Left kidney (tissue), 8 donors: Measurements from ENCODE around the gene YES1. TPM values are rescaled to one million over a fixed set of nuclear protein-coding genes. Genes with fewer than 3 reads are reported as not detected.

Experiments used
- DNase-seq: peaks from one replicate; pipeline ENCODE4 v3.0.0-alpha.2; 2013
- long read RNA-seq, 8 donors: transcript quantifications; one replicate each; lab custom pipeline, GENCODE V29; 2026
- polyA plus RNA-seq: library from polyadenylated mRNA; unstranded; fragments of 120-200 nt; gene quantifications from one replicate; pipeline ENCODE4 v1.2.1, GENCODE V29; 2013; ENCODE audit not compliant: insufficient read length

Gene YES1
- 75.3 TPM for polyA plus RNA-seq
- long read RNA-seq, donor 1, full-length matches to known transcripts: 11 of 24 reads
- long read RNA-seq, donor 1, partial matches to known transcripts: 13 of 24 reads
- long read RNA-seq, donor 1, other reads (novel, unspliced or antisense): 0 of 24 reads
- long read RNA-seq, donor 2, full-length matches to known transcripts: 9 of 20 reads
- long read RNA-seq, donor 2, partial matches to known transcripts: 11 of 20 reads
- long read RNA-seq, donor 2, other reads (novel, unspliced or antisense): 0 of 20 reads
- long read RNA-seq, donor 3, full-length matches to known transcripts: 7 of 7 reads
- long read RNA-seq, donor 3, partial matches to known transcripts: 0 of 7 reads
- long read RNA-seq, donor 3, other reads (novel, unspliced or antisense): 0 of 7 reads
- long read RNA-seq, donor 4: 0 reads
- long read RNA-seq, donor 5, full-length matches to known transcripts: 9 of 16 reads
- long read RNA-seq, donor 5, partial matches to known transcripts: 7 of 16 reads
- long read RNA-seq, donor 5, other reads (novel, unspliced or antisense): 0 of 16 reads
- long read RNA-seq, donor 6, full-length matches to known transcripts: 5 of 16 reads
- long read RNA-seq, donor 6, partial matches to known transcripts: 11 of 16 reads
- long read RNA-seq, donor 6, other reads (novel, unspliced or antisense): 0 of 16 reads
- long read RNA-seq, donor 7, full-length matches to known transcripts: 11 of 20 reads
- long read RNA-seq, donor 7, partial matches to known transcripts: 9 of 20 reads
- long read RNA-seq, donor 7, other reads (novel, unspliced or antisense): 0 of 20 reads
- long read RNA-seq, donor 8, full-length matches to known transcripts: 3 of 9 reads
- long read RNA-seq, donor 8, partial matches to known transcripts: 6 of 9 reads
- long read RNA-seq, donor 8, other reads (novel, unspliced or antisense): 0 of 9 reads

GRCh38 chr18:811892-812375 lies at the start of gene YES1:
TSS of gene YES1 (minus strand) at chr18:812242. CDS start at chr18:756827, 55,415 bp downstream.
- DNase-seq: no peak

GRCh38 chr18:857986-858385 lies 45.9 kb upstream of the YES1 start:
- DNase-seq: no peak

- no peak for DNase-seq
Measured at GRCh38 chr18:853471-853870, 41.4 kb upstream of the YES1 start.

- DNase-seq: no peak
Measured at GRCh38 chr18:850960-851359, 38.9 kb upstream of the YES1 start.

DNA sequence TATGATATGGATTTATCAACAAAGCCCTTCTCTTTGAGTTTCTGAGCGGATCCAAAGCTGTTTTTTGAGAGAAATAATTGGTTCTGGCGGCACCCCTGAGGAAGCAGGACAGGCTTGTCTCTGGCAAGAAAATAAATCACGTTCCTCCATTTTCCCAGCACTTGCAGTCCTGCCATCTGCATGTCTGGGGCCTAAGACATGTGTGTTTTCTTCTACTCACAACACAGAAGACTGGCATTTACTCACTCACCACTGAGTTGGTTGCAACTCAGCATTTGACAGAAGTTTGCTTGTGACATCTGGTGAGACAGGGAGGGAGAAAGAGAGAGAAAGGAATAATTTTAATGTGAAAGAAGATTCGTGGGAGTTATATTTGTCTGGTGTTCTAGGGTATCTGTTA lies 37.0 kb upstream of the YES1 start:
- no peak for DNase-seq

- DNase-seq: no peak
Measured at GRCh38 chr18:848062-848861, 36.2 kb upstream of the YES1 start.

- peak; percentile 36 for DNase-seq
Measured at GRCh38 chr18:845152-845819, 33.2 kb upstream of the YES1 start.

DNA sequence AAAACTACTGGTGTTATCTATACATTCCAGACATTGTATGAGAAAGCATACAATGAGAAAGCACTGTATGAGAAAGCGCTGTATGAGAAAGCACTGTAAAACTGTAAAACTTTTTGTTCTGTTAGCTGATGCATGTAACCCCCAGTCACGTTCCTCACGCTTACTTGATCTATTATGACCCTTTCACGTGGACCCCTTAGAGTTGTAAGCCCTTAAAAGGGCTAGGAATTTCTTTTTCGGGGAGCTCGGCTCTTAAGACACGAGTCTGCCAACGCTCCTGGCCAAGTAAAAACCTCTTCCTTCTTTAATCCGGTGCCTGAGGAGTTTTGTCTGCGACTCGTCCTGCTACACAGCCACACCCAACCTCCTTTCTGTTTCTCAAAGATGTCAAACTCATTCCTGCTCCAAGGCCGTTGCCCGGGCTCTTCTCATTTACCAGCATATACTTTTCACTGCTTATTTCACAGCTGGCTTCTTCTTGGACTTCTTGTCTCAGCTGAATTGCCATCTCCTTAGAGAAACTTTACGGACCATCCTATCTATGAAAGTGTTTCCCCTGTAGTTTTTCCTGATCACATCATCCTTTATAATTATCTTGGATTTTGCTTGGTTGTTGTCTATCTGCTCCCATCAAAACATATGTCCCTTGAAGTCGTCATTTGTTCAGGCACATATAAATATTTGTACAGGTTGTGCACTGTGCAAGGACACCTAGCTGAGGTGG lies 29.8 kb upstream of the YES1 start:
- DNase-seq: no peak

- DNase-seq: no peak
Measured at GRCh38 chr18:840516-840915, 28.5 kb upstream of the YES1 start.

DNA sequence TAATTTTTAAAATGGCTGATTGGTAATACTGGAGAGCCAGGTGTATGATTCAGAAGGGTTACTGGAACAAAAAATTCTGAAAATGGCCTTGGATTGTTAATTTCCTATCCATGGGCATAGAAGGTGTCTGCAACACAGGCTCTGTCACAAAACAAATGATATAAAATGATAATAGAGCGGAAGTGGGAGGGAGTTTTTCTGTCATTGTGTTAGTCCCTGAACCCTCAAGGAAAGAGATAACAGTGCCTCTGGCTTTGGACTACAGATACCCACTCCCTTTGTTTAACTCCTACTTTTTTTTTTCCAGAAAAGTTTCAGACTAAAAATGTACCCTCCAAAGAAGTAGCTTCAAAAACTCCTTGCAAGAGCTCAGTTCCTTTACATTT lies 28.0 kb upstream of the YES1 start:
- no peak for DNase-seq

GRCh38 chr18:839224-840022 lies 27.4 kb upstream of the YES1 start:
- DNase-seq: peak; percentile 78

- DNase-seq: no peak
Measured at GRCh38 chr18:837922-838321, 25.9 kb upstream of the YES1 start.

DNA sequence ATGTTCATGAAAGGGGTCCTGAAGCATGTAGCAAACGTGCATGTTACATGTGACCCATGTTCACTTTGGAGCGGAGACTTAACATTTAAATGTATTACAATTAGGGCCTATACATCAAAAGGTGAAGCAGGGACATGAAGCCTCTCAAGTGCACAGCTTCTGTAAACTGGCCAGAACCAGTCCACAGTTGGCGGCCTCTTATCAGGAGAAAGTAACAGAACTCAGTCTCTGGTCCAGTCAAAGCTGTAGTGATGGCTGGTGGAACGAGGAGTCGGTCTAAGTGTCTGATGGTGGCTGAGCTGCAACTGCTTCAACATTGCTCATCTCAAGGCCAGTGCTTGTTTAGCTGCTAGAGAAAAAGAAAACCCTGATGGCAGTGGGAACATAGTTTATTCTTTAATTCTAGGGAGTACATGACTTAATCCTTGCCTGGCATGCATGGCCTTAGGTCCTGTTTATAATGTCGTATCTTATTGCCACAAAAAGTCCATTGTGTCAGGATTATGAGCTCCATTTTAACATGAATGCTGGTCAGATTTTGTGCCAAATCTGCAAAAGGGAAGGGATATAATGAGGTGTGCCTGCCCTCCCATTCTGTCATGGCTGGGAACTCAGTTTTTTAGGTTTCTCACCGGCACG lies 22.2 kb upstream of the YES1 start:
- no peak for DNase-seq

DNA sequence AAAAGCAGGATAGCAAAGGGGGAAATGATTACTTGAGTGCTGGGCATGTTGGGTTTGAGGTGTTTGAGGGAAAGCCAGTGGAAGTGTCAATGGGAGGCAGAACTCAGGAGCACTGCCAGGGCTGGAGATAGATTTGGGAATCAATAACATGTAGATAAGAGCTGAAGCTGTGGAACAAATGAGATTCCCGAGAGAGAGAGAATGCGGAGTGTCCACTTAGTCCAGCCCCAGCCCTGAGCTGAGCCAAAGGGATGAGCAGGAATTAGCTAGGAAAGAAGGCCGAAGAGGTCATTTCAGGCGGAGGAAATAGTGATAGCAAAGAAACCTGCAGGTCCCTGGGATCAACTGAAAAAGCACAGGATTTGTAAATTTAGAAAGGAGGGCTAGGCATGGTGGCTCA lies 21.2 kb upstream of the YES1 start:
- no peak for DNase-seq

GRCh38 chr18:832085-832681 lies 20.1 kb upstream of the YES1 start:
- no peak for DNase-seq

GRCh38 chr18:830315-830901 lies 18.4 kb upstream of the YES1 start:
- DNase-seq: no peak

- DNase-seq: no peak
Measured at GRCh38 chr18:829432-829831, 17.4 kb upstream of the YES1 start.

GRCh38 chr18:827093-827677 lies 15.1 kb upstream of the YES1 start:
- no peak for DNase-seq
